SU-DHL-6 (cell line): Measurements from ENCODE around the gene TWF1.

ENCODE experiments used
- H2AFZ ChIP-seq: fragments of 200-600 bp; sonication (generic); 2 replicates; pipeline ENCODE4 v1.6.1; 2014; ENCODE audit warnings: low read depth, mild to moderate bottlenecking, moderate library complexity, mixed read lengths, antibody characterized with exemption, low read length; ENCODE audit not compliant: severe bottlenecking
- H3F3A ChIP-seq: fragments of 200-600 bp; shearing (Covaris generic); 2 replicates; pipeline ENCODE4 v1.6.0; 2016; ENCODE audit warnings: antibody characterized with exemption, mild to moderate bottlenecking; ENCODE audit not compliant: insufficient read depth
- H3K27ac ChIP-seq: fragments of 200-600 bp; sonication (generic); 2 replicates; pipeline ENCODE4 v1.5.1; 2016; ENCODE audit warnings: low read depth, mild to moderate bottlenecking, low read length, moderate library complexity, mixed read lengths
- H3K27me3 ChIP-seq: fragments of 200-600 bp; sonication (generic), shearing (Covaris generic); 2 replicates; pipeline ENCODE4 v1.6.0; 2014; ENCODE audit warnings: mild to moderate bottlenecking, low read length
- H3K36me3 ChIP-seq: fragments of 200-600 bp; sonication (generic); 2 replicates; pipeline ENCODE4 v1.6.1; 2014; ENCODE audit warnings: mild to moderate bottlenecking, low read length, mixed read lengths
- H3K4me2 ChIP-seq: fragments of 300-600, 200-600 bp; shearing (Covaris generic), sonication (generic); 2 replicates; pipeline ENCODE4 v1.6.0; 2014; ENCODE audit warnings: low read length, low read depth, mild to moderate bottlenecking; ENCODE audit not compliant: poor library complexity, severe bottlenecking
- H3K4me3 ChIP-seq: fragments of 200-600 bp; sonication (generic); 2 replicates; pipeline ENCODE4 v1.5.1; 2014; ENCODE audit warnings: antibody characterized with exemption, low read length, mild to moderate bottlenecking, mixed read lengths; ENCODE audit not compliant: insufficient read depth, poor library complexity, severe bottlenecking
- H3K79me2 ChIP-seq: fragments of 200-600 bp; sonication (generic); 2 replicates; pipeline ENCODE4 v1.6.1; 2014; ENCODE audit warnings: mild to moderate bottlenecking, low read length, moderate library complexity; ENCODE audit not compliant: insufficient read depth
- H3K9ac ChIP-seq: fragments of 200-600 bp; sonication (generic); 2 replicates; pipeline ENCODE4 v1.7.0; 2014; ENCODE audit warnings: mild to moderate bottlenecking, low read length
- H3K9me2 ChIP-seq: fragments of 200-600 bp; sonication (generic); replicated peaks from 2 replicates; pipeline ENCODE4 v1.6.1; 2014; ENCODE audit warnings: low read length; ENCODE audit not compliant: insufficient read depth
- H3K9me3 ChIP-seq: fragments of 200-600 bp; sonication (generic); 2 replicates; pipeline ENCODE4 v1.6.1; 2014; ENCODE audit warnings: low read length, mixed read lengths; ENCODE audit not compliant: insufficient read depth
- H4K20me1 ChIP-seq: fragments of 200-600 bp; sonication (generic); 2 replicates; pipeline ENCODE4 v1.6.1; 2014; ENCODE audit warnings: low read depth, mild to moderate bottlenecking, antibody characterized with exemption, low read length, moderate library complexity, mixed read lengths
- CTCF ChIP-seq: fragments of 200-600 bp; sonication (generic); IDR thresholded peaks from one replicate; pipeline ENCODE4 v1.5.1; 2017; ENCODE audit warnings: antibody characterized with exemption, mild to moderate bottlenecking, low read length, moderate library complexity; ENCODE audit not compliant: insufficient read depth, poor library complexity, severe bottlenecking
- EZH2phosphoT487 ChIP-seq: fragments of 200-600 bp; sonication (generic), shearing (Covaris generic); conservative IDR thresholded peaks from 2 replicates; pipeline ENCODE4 v1.6.1; 2018; ENCODE audit warnings: mild to moderate bottlenecking, antibody characterized with exemption, low read length, moderate library complexity, mixed read lengths

TWF1 gene

GRCh38 chr12:43815416-43815815 lies 9.3 kb upstream of the TWF1 start:
- H3K36me3 ChIP-seq: no peaks in the 10 kb centered on the region
- no peak overlapping the region for H3K4me2 ChIP-seq
- TF ChIP-seq CTCF (no peak), EZH2phosphoT487 (no peak)
- H3K9me2 ChIP-seq: no peaks in the 10 kb centered on the region
- no peaks in the 10 kb centered on the region for H3K9me3 ChIP-seq
- H2AFZ ChIP-seq: no peak overlapping the region
- no peak overlapping the region for H3K9ac ChIP-seq
- H3F3A ChIP-seq: no peaks in the 10 kb centered on the region
- H3K79me2 ChIP-seq: no peaks in the 10 kb centered on the region
- no peaks in the 10 kb centered on the region for H3K27me3 ChIP-seq
- H3K27ac ChIP-seq: no peak overlapping the region
- no peaks in the 10 kb centered on the region for H4K20me1 ChIP-seq
- no peak overlapping the region for H3K4me3 ChIP-seq

GRCh38 chr12:43812926-43813325 lies 6.8 kb upstream of the TWF1 start:
- TF ChIP-seq CTCF (no peak), EZH2phosphoT487 (no peak)
- Histone ChIP-seq H3K9me2 (no peaks in the 10 kb centered on the region), H3K4me3 (no peak overlapping the region), H2AFZ (no peak overlapping the region), H3K79me2 (no peaks in the 10 kb centered on the region), H3K36me3 (no peaks in the 10 kb centered on the region), H3K9ac (no peak overlapping the region), H3K4me2 (no peak overlapping the region), H3K9me3 (no peaks in the 10 kb centered on the region), H3K27ac (no peak overlapping the region), H3K27me3 (no peaks in the 10 kb centered on the region), H4K20me1 (no peaks in the 10 kb centered on the region), H3F3A (no peaks in the 10 kb centered on the region)

GRCh38 chr12:43812057-43812456 lies 5.9 kb upstream of the TWF1 start:
- no peaks in the 10 kb centered on the region for H3K27me3 ChIP-seq
- no peak overlapping the region for H3K27ac ChIP-seq
- no peaks in the 10 kb centered on the region for H3F3A ChIP-seq
- H3K4me3 ChIP-seq: no peak overlapping the region
- H3K9ac ChIP-seq: no peak overlapping the region
- TF ChIP-seq CTCF (no peak), EZH2phosphoT487 (no peak)
- no peak overlapping the region for H2AFZ ChIP-seq
- H3K9me2 ChIP-seq: no peaks in the 10 kb centered on the region
- no peaks in the 10 kb centered on the region for H3K79me2 ChIP-seq
- no peak overlapping the region for H3K4me2 ChIP-seq
- H3K36me3 ChIP-seq: no peaks in the 10 kb centered on the region
- no peaks in the 10 kb centered on the region for H4K20me1 ChIP-seq
- H3K9me3 ChIP-seq: no peaks in the 10 kb centered on the region

GRCh38 chr12:43807386-43807785 lies 1.3 kb upstream of the TWF1 start:
- H3K27me3 ChIP-seq: no peaks in the 10 kb centered on the region
- H3K27ac ChIP-seq: no peak overlapping the region
- H3K4me2 ChIP-seq: peak overlapping the region; percentile 79
- peaks cover 36% of the 10 kb centered on the region for H3K79me2 ChIP-seq
- H2AFZ ChIP-seq: peak overlapping the region; percentile 83
- no peak overlapping the region for H3K4me3 ChIP-seq
- no peaks in the 10 kb centered on the region for H3F3A ChIP-seq
- no peaks in the 10 kb centered on the region for H3K9me3 ChIP-seq
- peaks cover 19% of the 10 kb centered on the region for H3K36me3 ChIP-seq
- peak overlapping the region; percentile 89 for H3K9ac ChIP-seq
- TF ChIP-seq CTCF (no peak), EZH2phosphoT487 (no peak)
- H3K9me2 ChIP-seq: no peaks in the 10 kb centered on the region
- H4K20me1 ChIP-seq: peaks cover 9% of the 10 kb centered on the region
